A204.1 (cell line): Measurements from ENCODE around the gene ZNF513.
"Not testable (repeated sequence)": the region's sequence is repeated elsewhere in the genome, so short reads cannot be mapped to it uniquely, and the experiment has no call there.

Experiments used
- FAIRE-seq: peaks from 2 replicates; lab custom pipeline; 2012; peaks lifted over from hg19 to GRCh38; lab: Jason Lieb, UNC

Gene ZNF513

GRCh38 chr2:27356056-27356381 lies 24.5 kb downstream of the ZNF513 start:
- no peak for FAIRE-seq

- no peak for FAIRE-seq
Measured at GRCh38 chr2:27354597-27354927, 26.0 kb downstream of the ZNF513 start.

GRCh38 chr2:27353762-27354596 lies 26.6 kb downstream of the ZNF513 start:
- FAIRE-seq, result no peak

- not testable (repeated sequence) for FAIRE-seq
Measured at GRCh38 chr2:27353386-27353761, 27.2 kb downstream of the ZNF513 start.

DNA sequence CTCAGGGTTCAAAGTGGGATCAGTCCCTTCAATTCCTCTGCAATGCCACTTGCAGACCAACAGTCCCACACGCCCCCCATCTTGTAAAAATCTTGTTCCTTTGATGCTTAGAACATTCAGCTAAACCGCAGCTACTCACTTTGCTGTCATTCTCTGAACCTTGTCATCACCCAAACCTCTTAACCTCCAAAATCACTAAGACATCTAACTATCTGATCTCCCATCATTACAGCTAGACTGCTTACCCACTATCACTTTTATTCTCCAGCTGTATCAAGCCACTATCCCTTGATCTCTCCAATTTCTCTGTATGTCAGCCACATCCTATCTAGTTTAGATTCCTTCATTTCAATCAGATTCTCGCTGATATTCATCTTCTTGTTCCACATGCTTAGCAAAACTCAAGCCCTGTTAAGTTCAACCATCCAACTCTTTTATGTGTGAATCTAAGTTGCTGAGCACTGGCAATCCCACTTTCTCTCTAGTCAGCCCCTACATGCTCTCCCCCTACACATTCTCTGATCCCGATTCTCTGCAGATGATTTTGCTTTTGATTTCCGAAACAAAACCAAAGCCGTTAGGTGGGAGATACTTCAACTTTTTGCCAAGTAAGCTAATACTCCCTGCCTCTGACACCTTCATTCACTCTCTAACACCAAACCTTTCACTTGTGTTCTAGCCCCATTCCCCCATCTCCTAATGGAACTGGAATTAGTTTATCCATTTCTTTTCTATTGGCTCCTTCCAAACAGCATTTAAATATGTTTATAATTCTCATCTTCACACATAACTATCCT lies 28.5 kb downstream of the ZNF513 start:
- FAIRE-seq, result no peak

GRCh38 chr2:27350106-27350693 lies 30.3 kb downstream of the ZNF513 start:
- no peak for FAIRE-seq

- no peak for FAIRE-seq
Measured at GRCh38 chr2:27347641-27348040, 32.9 kb downstream of the ZNF513 start.

DNA sequence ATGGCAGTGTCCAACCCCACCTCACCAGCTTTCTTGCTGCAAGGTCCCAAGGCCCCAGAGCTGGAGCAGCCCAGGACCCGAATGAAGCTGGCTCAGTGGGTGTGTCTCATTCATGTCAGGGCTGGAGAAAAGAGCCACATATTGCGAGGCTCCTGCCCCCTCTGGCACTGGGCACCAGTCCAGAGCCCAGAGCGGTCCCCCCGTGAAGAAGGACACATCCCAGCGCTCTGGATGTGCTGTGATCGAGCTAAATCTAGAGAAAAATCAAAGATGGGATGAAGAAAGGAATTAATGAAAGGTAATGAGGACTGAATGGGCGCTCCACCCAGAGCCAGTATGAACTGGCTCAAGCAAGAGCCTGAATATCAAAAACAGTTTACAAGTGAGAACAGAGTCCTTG lies 44.4 kb downstream of the ZNF513 start:
- no peak for FAIRE-seq

GRCh38 chr2:27335311-27335710 lies 45.2 kb downstream of the ZNF513 start:
- FAIRE-seq, result no peak
